ENCODE results near the gene SYTL5. TPM values are rescaled to one million over a fixed set of nuclear protein-coding genes. Genes with fewer than 3 reads are reported as not detected.

SYTL5 gene
- total RNA-seq, 5 donors from 2014 or later (not counting 1 experiment from before 2014, with no cell fraction given) = 0.06 TPM; not detected in 4

DNA sequence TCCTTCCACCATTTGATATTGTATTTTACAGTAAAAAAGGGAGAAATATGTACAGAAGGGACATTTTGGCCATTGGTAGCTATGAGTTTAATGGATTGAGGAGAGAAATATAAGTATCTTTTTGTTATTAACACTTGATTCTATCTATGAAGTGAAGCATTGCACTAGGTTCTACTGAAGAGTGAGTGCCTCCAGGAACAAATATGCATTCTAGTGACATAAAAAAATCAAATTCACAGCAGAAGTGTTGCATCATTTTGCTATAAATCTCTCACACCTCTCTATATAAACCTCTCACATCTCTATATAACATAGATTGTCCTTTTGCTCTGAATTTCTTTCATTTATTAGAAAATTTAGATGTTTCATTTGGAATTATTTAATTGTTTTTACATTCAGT, 425 bp downstream of the SYTL5 start:
- H3K27me3 ChIP-seq (replicated peaks in 1 of 2; ENCODE audit: control insufficient read depth in 2 of 2, extremely low read depth in 1 of 2, insufficient read depth in 2 of 2, low read length in 1 of 2) = no peaks in the 10 kb centered on the region
- POLR2A ChIA-PET = no interaction called here
- Mint-ChIP-seq H3K36me3 (no peaks in the 10 kb centered on the region), H3K4me3 (no peak overlapping the region), H3K27ac (no peak overlapping the region), H3K4me1 (no peaks in the 10 kb centered on the region), H3K27me3 (peaks cover 4 to 22% of the 10 kb centered on the region in 2 donors), H3K9me3 (peaks cover 0 to 6% (median 4%) of the 10 kb centered on the region in 3 donors)
- no peaks in the 10 kb centered on the region for H3K36me3 ChIP-seq (ENCODE audit: control insufficient read depth in 2 of 2, extremely low read depth in 1 of 2, insufficient read depth in 1 of 2, low read length in 1 of 2)
- H3K9me3 ChIP-seq = no peaks in the 10 kb centered on the region
- ATAC-seq (replicated peaks in 1 of 4) (no peak), DNase-seq (no peak)
- no peak overlapping the region for H3K27ac ChIP-seq (ENCODE audit: low read length)
- no peaks in the 10 kb centered on the region for H3K4me1 ChIP-seq (ENCODE audit: control insufficient read depth in 1 of 2, extremely low read depth in 1 of 2, insufficient read depth in 2 of 2, low read length in 2 of 2)
- CTCF ChIA-PET = no interaction called here
- H3K4me3 ChIP-seq (ENCODE audit: control insufficient read depth in 1 of 2, extremely low read depth in 1 of 2, low read length in 1 of 2) = no peak overlapping the region

DNA sequence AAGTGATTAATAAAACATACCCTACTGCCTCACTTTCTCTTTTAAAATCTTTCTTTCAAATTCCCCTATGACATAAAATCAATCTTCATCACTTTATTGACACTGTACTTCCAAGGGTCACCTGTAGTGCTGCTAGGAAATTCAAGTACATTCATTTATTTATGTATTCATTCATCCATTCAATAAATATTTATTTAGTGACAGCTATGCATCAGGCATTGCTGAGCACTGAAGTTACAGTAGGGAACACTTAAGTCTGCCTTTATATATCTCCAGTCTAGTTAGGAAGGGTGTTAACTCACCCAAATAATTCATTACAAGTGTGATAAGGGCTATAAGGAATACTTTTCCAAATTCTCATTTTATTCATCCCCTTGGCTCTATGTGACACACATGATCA, 2.3 kb downstream of the SYTL5 start:
- POLR2A ChIA-PET = no interaction called here
- CTCF ChIA-PET = no interaction called here

DNA sequence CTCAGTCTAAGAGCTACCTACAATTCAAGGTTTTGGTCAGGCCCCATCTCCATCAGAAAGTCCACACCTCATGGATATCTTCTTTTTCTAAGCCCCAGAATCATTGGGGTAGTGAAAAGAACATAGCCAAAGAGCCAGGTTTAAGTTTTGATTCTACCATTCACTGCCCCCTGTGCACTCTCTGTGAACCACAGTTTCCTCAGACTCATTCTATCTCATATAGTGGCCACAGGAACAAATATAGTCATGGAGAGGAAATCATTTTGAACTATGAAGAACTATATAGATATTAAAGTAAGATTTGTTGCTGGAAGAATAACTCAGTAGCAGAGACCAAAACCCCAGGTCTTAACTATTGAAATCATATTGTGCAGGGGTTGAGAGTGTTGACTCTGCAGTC, 3.3 kb downstream of the SYTL5 start:
- no peak overlapping the region for H3K4me3 ChIP-seq (ENCODE audit: control insufficient read depth in 1 of 2, extremely low read depth in 1 of 2, low read length in 1 of 2)
- ChIA-PET CTCF (no interaction called here), POLR2A (no interaction called here)
- H3K36me3 ChIP-seq (ENCODE audit: control insufficient read depth in 2 of 2, extremely low read depth in 1 of 2, insufficient read depth in 1 of 2, low read length in 1 of 2) = no peaks in the 10 kb centered on the region
- no peaks in the 10 kb centered on the region for H3K4me1 ChIP-seq (ENCODE audit: control insufficient read depth in 1 of 2, extremely low read depth in 1 of 2, insufficient read depth in 2 of 2, low read length in 2 of 2)
- H3K9me3 ChIP-seq = no peaks in the 10 kb centered on the region
- Mint-ChIP-seq H3K27me3 (peaks cover 4 to 17% of the 10 kb centered on the region in 2 donors), H3K27ac (no peak overlapping the region), H3K9me3 (no peaks in the 10 kb centered on the region), H3K4me1 (no peaks in the 10 kb centered on the region), H3K4me3 (no peak overlapping the region), H3K36me3 (no peaks in the 10 kb centered on the region)
- DNase-seq = no peak
- no peak overlapping the region for H3K27ac ChIP-seq (ENCODE audit: low read length)
- H3K27me3 ChIP-seq (replicated peaks in 1 of 2; ENCODE audit: control insufficient read depth in 2 of 2, extremely low read depth in 1 of 2, insufficient read depth in 2 of 2, low read length in 1 of 2) = no peaks in the 10 kb centered on the region
- ATAC-seq (replicated peaks in 1 of 4) = no peak

More for the DNA sequence above, 2.3 kb downstream of the SYTL5 start:
- Mint-ChIP-seq H3K4me3 (no peak overlapping the region), H3K27me3 (peaks cover 4 to 24% of the 10 kb centered on the region in 2 donors), H3K27ac (no peak overlapping the region), H3K9me3 (peaks cover 0 to 6% (median 4%) of the 10 kb centered on the region in 3 donors), H3K4me1 (no peaks in the 10 kb centered on the region), H3K36me3 (no peaks in the 10 kb centered on the region)
- Histone ChIP-seq H3K27ac (ENCODE audit: low read length) (no peak overlapping the region), H3K4me1 (ENCODE audit: control insufficient read depth in 1 of 2, extremely low read depth in 1 of 2, insufficient read depth in 2 of 2, low read length in 2 of 2) (no peaks in the 10 kb centered on the region), H3K9me3 (no peaks in the 10 kb centered on the region), H3K27me3 (replicated peaks in 1 of 2; ENCODE audit: control insufficient read depth in 2 of 2, extremely low read depth in 1 of 2, insufficient read depth in 2 of 2, low read length in 1 of 2) (no peaks in the 10 kb centered on the region), H3K4me3 (ENCODE audit: control insufficient read depth in 1 of 2, extremely low read depth in 1 of 2, low read length in 1 of 2) (no peak overlapping the region), H3K36me3 (ENCODE audit: control insufficient read depth in 2 of 2, extremely low read depth in 1 of 2, insufficient read depth in 1 of 2, low read length in 1 of 2) (no peaks in the 10 kb centered on the region)
- no peak for DNase-seq
- no peak for ATAC-seq (replicated peaks in 1 of 4)

DNA sequence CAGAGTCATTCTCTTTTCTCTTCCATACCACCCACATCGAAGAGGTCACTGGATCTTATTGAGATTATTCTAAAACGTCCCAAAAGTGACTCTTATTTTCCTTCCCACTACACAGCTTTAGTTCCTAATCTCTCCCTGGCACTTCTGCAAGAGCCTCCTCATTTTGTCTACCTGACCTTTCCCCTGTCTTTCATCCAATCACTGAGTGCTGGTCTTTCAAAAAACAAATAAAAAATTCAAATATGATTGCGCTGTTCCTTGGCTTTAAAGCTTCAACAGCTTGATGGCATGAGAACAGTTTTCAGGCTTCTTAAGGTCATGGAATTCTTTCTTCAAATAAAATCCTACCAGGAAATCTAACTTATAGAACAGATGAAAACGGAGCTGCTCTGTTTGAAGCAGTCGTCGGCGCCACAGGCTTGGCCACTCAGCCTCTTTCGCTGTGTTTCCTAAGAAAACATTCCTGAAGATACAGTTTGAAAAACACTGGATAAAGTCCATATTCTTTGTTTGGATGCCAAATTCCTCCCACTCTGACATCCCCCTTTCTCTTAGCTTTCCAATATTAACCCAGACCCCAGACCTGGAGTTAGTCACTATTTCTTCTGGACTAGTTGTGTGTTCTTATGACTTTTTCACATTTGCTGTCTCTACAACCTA, 12.5 kb downstream of the SYTL5 start:
- ChIA-PET CTCF (no interaction called here), POLR2A (no interaction called here)
- no peaks in the 10 kb centered on the region for H3K36me3 Mint-ChIP-seq
- DNase-seq (no peak), ATAC-seq (replicated peaks in 1 of 4) (no peak)
- Histone ChIP-seq H3K4me1 (ENCODE audit: control insufficient read depth in 1 of 2, extremely low read depth in 1 of 2, insufficient read depth in 2 of 2, low read length in 2 of 2) (no peaks in the 10 kb centered on the region), H3K36me3 (ENCODE audit: control insufficient read depth in 2 of 2, extremely low read depth in 1 of 2, insufficient read depth in 1 of 2, low read length in 1 of 2) (no peaks in the 10 kb centered on the region), H3K27me3 (replicated peaks in 1 of 2; ENCODE audit: control insufficient read depth in 2 of 2, extremely low read depth in 1 of 2, insufficient read depth in 2 of 2, low read length in 1 of 2) (no peaks in the 10 kb centered on the region), H3K4me3 (ENCODE audit: control insufficient read depth in 1 of 2, extremely low read depth in 1 of 2, low read length in 1 of 2) (no peak overlapping the region), H3K9me3 (no peaks in the 10 kb centered on the region), H3K27ac (ENCODE audit: low read length) (no peak overlapping the region)
- no peaks in the 10 kb centered on the region for H3K4me1 Mint-ChIP-seq
- H3K27ac Mint-ChIP-seq = no peak overlapping the region
- peaks cover 2 to 19% of the 10 kb centered on the region in 2 donors for H3K27me3 Mint-ChIP-seq
- 100% methylated on average over 1 of the region's 8 CpGs for WGBS (ENCODE audit: insufficient coverage)
- peaks cover 0 to 4% (median 0%) of the 10 kb centered on the region in 3 donors for H3K9me3 Mint-ChIP-seq
- H3K4me3 Mint-ChIP-seq = no peak overlapping the region

DNA sequence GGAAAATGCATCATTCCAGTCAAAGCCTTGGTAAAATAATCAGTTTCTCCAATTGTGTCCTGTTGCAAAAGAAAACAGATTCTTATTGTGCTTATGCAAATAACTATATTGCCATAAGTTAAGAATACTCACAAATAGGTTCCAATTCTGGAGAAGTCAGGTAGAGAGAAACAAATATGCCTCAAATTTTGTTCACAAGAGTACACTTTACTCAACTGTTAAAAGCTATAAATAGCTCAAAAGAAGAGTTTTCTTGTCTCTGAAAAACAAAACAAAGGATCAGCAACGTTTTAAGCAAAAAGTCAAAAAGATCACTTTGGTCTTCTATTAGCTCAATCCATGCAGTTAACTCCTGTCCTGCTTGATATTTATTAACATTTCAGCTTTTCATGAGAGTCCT, 21.9 kb downstream of the SYTL5 start:
- ChIA-PET CTCF (no interaction called here), POLR2A (no interaction called here)
- no peaks in the 10 kb centered on the region for H3K36me3 Mint-ChIP-seq
- no peak overlapping the region for H3K27ac ChIP-seq (ENCODE audit: low read length)
- no peaks in the 10 kb centered on the region for H3K9me3 ChIP-seq
- peaks cover 0 to 45% of the 10 kb centered on the region in 2 donors for H3K27me3 Mint-ChIP-seq
- H3K4me3 Mint-ChIP-seq = no peak overlapping the region
- no peak for ATAC-seq (replicated peaks in 1 of 4)
- no peaks in the 10 kb centered on the region for H3K4me1 ChIP-seq (ENCODE audit: control insufficient read depth in 1 of 2, extremely low read depth in 1 of 2, insufficient read depth in 2 of 2, low read length in 2 of 2)
- H3K27me3 ChIP-seq (replicated peaks in 1 of 2; ENCODE audit: control insufficient read depth in 2 of 2, extremely low read depth in 1 of 2, insufficient read depth in 2 of 2, low read length in 1 of 2) = no peaks in the 10 kb centered on the region
- no peak overlapping the region for H3K4me3 ChIP-seq (ENCODE audit: control insufficient read depth in 1 of 2, extremely low read depth in 1 of 2, low read length in 1 of 2)
- no CpG with 5 or more reads among the region's 1 CpG for WGBS (ENCODE audit: insufficient coverage)
- DNase-seq = no peak
- no peaks in the 10 kb centered on the region for H3K4me1 Mint-ChIP-seq
- peaks cover 0 to 3% (median 0%) of the 10 kb centered on the region in 3 donors for H3K9me3 Mint-ChIP-seq
- H3K36me3 ChIP-seq (ENCODE audit: control insufficient read depth in 2 of 2, extremely low read depth in 1 of 2, insufficient read depth in 1 of 2, low read length in 1 of 2) = no peaks in the 10 kb centered on the region
- H3K27ac Mint-ChIP-seq = no peak overlapping the region

DNA sequence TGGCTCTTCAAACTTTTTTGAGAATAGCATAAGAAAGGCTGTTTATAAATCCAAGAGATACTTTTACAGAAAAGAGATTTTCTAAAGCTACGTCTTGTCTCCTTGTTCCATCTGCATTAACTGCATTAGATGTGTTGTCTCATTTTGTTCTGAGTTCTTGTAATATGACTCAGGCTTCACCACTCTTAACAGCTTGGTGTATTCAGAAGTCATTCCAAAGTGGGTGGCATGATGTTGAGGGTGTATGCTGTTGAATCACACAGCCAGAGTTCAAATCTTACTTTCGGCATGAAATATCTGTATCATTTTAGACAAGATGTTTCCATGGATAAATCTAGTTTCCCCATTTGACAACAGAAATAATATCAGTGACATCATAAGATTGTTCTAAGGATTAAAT, 30.1 kb downstream of the SYTL5 start:
- ATAC-seq (replicated peaks in 1 of 4) = no peak
- POLR2A ChIA-PET = no interaction called here
- no peak overlapping the region for H3K4me3 Mint-ChIP-seq
- CTCF ChIA-PET = no interaction called here
- Histone ChIP-seq H3K9me3 (no peaks in the 10 kb centered on the region), H3K36me3 (ENCODE audit: control insufficient read depth in 2 of 2, extremely low read depth in 1 of 2, insufficient read depth in 1 of 2, low read length in 1 of 2) (no peaks in the 10 kb centered on the region), H3K4me3 (ENCODE audit: control insufficient read depth in 1 of 2, extremely low read depth in 1 of 2, low read length in 1 of 2) (no peak overlapping the region), H3K27me3 (replicated peaks in 1 of 2; ENCODE audit: control insufficient read depth in 2 of 2, extremely low read depth in 1 of 2, insufficient read depth in 2 of 2, low read length in 1 of 2) (no peaks in the 10 kb centered on the region), H3K4me1 (ENCODE audit: control insufficient read depth in 1 of 2, extremely low read depth in 1 of 2, insufficient read depth in 2 of 2, low read length in 2 of 2) (no peaks in the 10 kb centered on the region), H3K27ac (ENCODE audit: low read length) (no peak overlapping the region)
- H3K27me3 Mint-ChIP-seq = peaks cover 0 to 18% of the 10 kb centered on the region in 2 donors
- no peaks in the 10 kb centered on the region for H3K9me3 Mint-ChIP-seq
- H3K36me3 Mint-ChIP-seq = no peaks in the 10 kb centered on the region
- no peak for DNase-seq
- no peaks in the 10 kb centered on the region for H3K4me1 Mint-ChIP-seq
- no peak overlapping the region for H3K27ac Mint-ChIP-seq
- no CpG with 5 or more reads among the region's 2 CpGs for WGBS (ENCODE audit: insufficient coverage)

DNA sequence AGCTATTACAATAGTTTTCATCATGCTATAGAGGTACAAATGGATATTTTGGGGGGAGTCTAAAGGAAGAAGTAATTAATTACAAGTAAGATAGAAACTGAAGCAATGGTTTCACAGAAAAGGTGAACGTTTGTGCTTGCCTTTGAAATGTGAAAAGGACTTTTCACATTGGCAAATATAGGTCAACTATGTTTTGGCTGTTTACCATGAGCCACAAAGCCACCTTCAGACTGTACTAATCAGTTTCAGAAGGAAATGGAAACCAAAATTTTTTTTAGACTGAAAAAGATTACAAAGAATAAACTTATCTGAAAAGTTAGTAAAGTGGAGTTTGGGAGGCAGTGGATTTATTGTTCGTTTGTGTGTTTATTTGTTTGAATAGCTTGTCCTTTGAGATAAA, 32.1 kb downstream of the SYTL5 start:
- no peaks in the 10 kb centered on the region for H3K36me3 Mint-ChIP-seq
- Histone ChIP-seq H3K27me3 (replicated peaks in 1 of 2; ENCODE audit: control insufficient read depth in 2 of 2, extremely low read depth in 1 of 2, insufficient read depth in 2 of 2, low read length in 1 of 2) (no peaks in the 10 kb centered on the region), H3K36me3 (ENCODE audit: control insufficient read depth in 2 of 2, extremely low read depth in 1 of 2, insufficient read depth in 1 of 2, low read length in 1 of 2) (no peaks in the 10 kb centered on the region), H3K9me3 (no peaks in the 10 kb centered on the region), H3K27ac (ENCODE audit: low read length) (peak overlapping the region; percentile 23), H3K4me1 (ENCODE audit: control insufficient read depth in 1 of 2, extremely low read depth in 1 of 2, insufficient read depth in 2 of 2, low read length in 2 of 2) (no peaks in the 10 kb centered on the region), H3K4me3 (ENCODE audit: control insufficient read depth in 1 of 2, extremely low read depth in 1 of 2, low read length in 1 of 2) (no peak overlapping the region)
- no peaks in the 10 kb centered on the region for H3K4me1 Mint-ChIP-seq
- peaks cover 0 to 12% of the 10 kb centered on the region in 2 donors for H3K27me3 Mint-ChIP-seq
- no peaks in the 10 kb centered on the region for H3K9me3 Mint-ChIP-seq
- H3K4me3 Mint-ChIP-seq = no peak overlapping the region
- peak overlapping the region in 1 of 2 donors; percentile 67 for H3K27ac Mint-ChIP-seq
- DNase-seq = no peak
- POLR2A ChIA-PET = no interaction called here
- WGBS (ENCODE audit: insufficient coverage) = no CpG with 5 or more reads among the region's 2 CpGs
- CTCF ChIA-PET = no interaction called here
- peak in 1 of 4 experiments; percentile 26 for ATAC-seq (replicated peaks in 1 of 4)
